Placental epithelial cell (primary cell): ENCODE results near the gene SLFN12. TPM values are rescaled to one million over a fixed set of nuclear protein-coding genes. Genes with fewer than 3 reads are reported as not detected.

Experiments used
- small RNA-seq: library from RNA; depleted of rRNA; stranded (forward); fragments of <200 nt; gene quantifications from one replicate; pipeline ENCODE3, GENCODE V24; 2012
- total RNA-seq: library from RNA; depleted of rRNA; stranded (reverse); fragments of >200 nt; gene quantifications from 2 replicates; pipeline ENCODE4 v1.2.3, GENCODE V29; 2012

SLFN12 gene
- 27.5 and 45.8 TPM in 2 replicates for total RNA-seq

GRCh38 chr17:35432176-35433074 is at the start of gene SLFN12:
SLFN12 (minus strand) TSS chr17:35432500; CDS start chr17:35423028, 9,472 bp downstream.

GRCh38 chr17:35448214-35448898 is 16.1 kb upstream of the SLFN12 start, which contains the start of gene SLFN13:
SLFN13 (minus strand) TSS chr17:35448766; CDS start chr17:35445680, 3,086 bp downstream.

GRCh38 chr17:35373534-35373983 is 58.7 kb downstream of the SLFN12 start, which contains the start of gene SLFN11:
SLFN11 (minus strand) TSS chr17:35373621; CDS start chr17:35363807, 9,814 bp downstream.

Small RNA genes lying within 50 kb of the gene (small RNA-seq; reads per million reads assigned to genes)
- gene AC060766.3 (not detected), gene AC060766.5 (not detected)

Other genes with a start within 250 kb of the SLFN12 start
- not detected in 2 replicates for gene SLC35G3, start 238.1 kb downstream of the SLFN12 start, total RNA-seq
- gene SLFN5, start 189.4 kb downstream of the SLFN12 start, total RNA-seq = 5.5 and 21.0 TPM in 2 replicates
- 0.22 and 0.39 TPM in 2 replicates for gene SLFN11, start 58.9 kb downstream of the SLFN12 start, total RNA-seq
- gene SLFN13, start 16.3 kb upstream of the SLFN12 start, total RNA-seq = 6.7 and 8.9 TPM in 2 replicates
- gene SLFN12L, start 105.2 kb upstream of the SLFN12 start, total RNA-seq = not detected in 2 replicates
- gene SLFN14, start 128.3 kb upstream of the SLFN12 start, total RNA-seq = not detected in 2 replicates
- 9.0 and 9.8 TPM in 2 replicates for gene PEX12, start 146.1 kb upstream of the SLFN12 start, total RNA-seq
- 146 and 182 TPM in 2 replicates for gene AP2B1, start 154.8 kb upstream of the SLFN12 start, total RNA-seq